ENCODE measurements around the gene SSTR5.

SSTR5 gene

DNA sequence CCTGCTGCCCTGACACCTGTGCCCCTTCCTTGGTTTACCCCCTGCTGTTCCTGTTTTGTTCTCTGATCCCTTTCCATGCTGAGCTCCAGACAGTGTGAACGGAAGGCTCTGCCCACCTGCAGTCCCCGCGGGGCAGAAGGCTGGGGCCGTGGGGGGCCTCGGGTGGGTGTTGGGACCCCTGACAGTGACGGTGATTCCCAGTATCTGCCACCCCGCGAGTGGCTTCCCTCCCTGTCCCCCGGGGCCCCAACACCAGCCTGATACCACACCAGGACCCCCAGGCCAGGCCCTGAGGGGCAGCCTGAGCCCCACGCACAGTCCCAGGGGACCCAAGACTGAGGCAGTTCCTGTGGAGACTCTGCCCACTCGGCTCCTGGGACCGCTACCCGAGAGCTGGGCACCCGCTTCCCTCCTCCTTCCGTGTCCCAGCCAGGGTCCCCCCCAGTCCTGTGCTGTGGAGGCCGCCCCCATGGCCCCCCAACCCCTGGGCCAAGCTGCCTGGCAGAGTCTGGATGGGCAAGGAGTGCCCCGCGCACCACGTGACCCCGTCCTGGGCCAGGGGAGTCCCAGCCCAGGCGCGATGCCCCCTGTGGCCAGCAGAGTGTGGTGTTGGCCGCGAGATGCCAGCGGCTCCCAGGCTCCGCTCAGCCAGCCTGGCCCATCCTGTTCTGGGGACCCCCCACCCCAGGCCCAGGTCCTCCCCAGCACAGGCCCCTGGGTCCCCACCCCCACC is 33.5 kb downstream of the SSTR5 start:
- peak; percentile 49; the same call in 2 of the 3 replicates for ATAC-seq (ENCODE audit: insufficient read depth, low read depth)
- DNase-seq: peak; percentile 40
- Histone ChIP-seq H3K4me2 (ENCODE audit: insufficient read depth, low read length) (no peak overlapping the region), H3K9ac (ENCODE audit: low read depth, low read length) (no peak overlapping the region), H4K20me1 (ENCODE audit: insufficient read depth, low read length) (peaks cover 2% of the 10 kb centered on the region), H3K4me1 (ENCODE audit: insufficient read depth, low read length) (peaks cover 3% of the 10 kb centered on the region), H3K4me3 (ENCODE audit: low read depth in 1 of 2, low read length in 2 of 2) (no peak overlapping the region), H3K27me3 (ENCODE audit: insufficient read depth, low read length, poor library complexity) (no peaks in the 10 kb centered on the region), H3K79me2 (ENCODE audit: insufficient read depth, low read length) (no peaks in the 10 kb centered on the region), H3K9me3 (ENCODE audit: insufficient read depth, low read length, severe bottlenecking) (no peaks in the 10 kb centered on the region), H3K27ac (ENCODE audit: low read length) (no peak overlapping the region), H3K36me3 (ENCODE audit: insufficient read depth, low read length) (no peaks in the 10 kb centered on the region), H2AFZ (ENCODE audit: low read depth, low read length) (no peak overlapping the region)
- peak; percentile 79 for TF ChIP-seq CTCF (IDR thresholded peaks at IDR 0.05; ENCODE audit: borderline replicate concordance, extremely low read depth, low read length, poor library complexity, severe bottlenecking)
- TF ChIP-seq EZH2 (IDR thresholded peaks at IDR 0.05; ENCODE audit: borderline replicate concordance, low read depth, low read length, severe bottlenecking): no peak

DNA sequence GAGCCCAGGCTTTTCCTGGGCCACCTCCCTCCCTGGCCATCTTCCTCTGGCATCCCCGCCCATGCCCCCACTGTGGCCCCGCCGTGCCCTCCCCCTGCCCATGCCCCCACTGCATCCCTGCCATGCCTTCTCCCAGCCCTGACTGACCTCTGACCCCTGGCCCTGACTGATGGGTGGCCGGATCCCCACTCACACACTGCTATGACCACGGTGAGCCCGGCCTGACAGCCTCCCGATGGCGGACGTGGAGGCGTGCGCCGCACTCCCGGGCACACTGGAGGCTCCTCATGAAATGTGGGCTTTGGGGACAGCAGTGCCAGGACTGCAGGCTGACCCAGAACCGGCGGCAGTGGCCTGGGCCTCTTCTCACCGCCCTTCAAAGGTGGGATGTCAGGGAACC is 34.1 kb downstream of the SSTR5 start:
- no peak overlapping the region for H3K4me2 ChIP-seq (ENCODE audit: insufficient read depth, low read length)
- ATAC-seq (ENCODE audit: insufficient read depth, low read depth): no peak

GRCh38 chr16:1107141-1107540 is 34.6 kb downstream of the SSTR5 start:
- Histone ChIP-seq H2AFZ (ENCODE audit: low read depth, low read length) (no peak overlapping the region), H3K79me2 (ENCODE audit: insufficient read depth, low read length) (no peaks in the 10 kb centered on the region), H3K4me3 (ENCODE audit: low read depth in 1 of 2, low read length in 2 of 2) (no peak overlapping the region), H3K27ac (ENCODE audit: low read length) (no peak overlapping the region), H3K4me1 (ENCODE audit: insufficient read depth, low read length) (peaks cover 3% of the 10 kb centered on the region), H3K9ac (ENCODE audit: low read depth, low read length) (no peak overlapping the region), H3K27me3 (ENCODE audit: insufficient read depth, low read length, poor library complexity) (no peaks in the 10 kb centered on the region), H3K4me2 (ENCODE audit: insufficient read depth, low read length) (no peak overlapping the region), H3K36me3 (ENCODE audit: insufficient read depth, low read length) (no peaks in the 10 kb centered on the region), H4K20me1 (ENCODE audit: insufficient read depth, low read length) (peaks cover 2% of the 10 kb centered on the region; the same call in 1 of the 2 replicates), H3K9me3 (ENCODE audit: insufficient read depth, low read length, severe bottlenecking) (no peaks in the 10 kb centered on the region)
- ATAC-seq (ENCODE audit: insufficient read depth, low read depth): no peak
- no peak for DNase-seq
- TF ChIP-seq EZH2 (IDR thresholded peaks at IDR 0.05; ENCODE audit: borderline replicate concordance, low read depth, low read length, severe bottlenecking) (no peak), CTCF (IDR thresholded peaks at IDR 0.05; ENCODE audit: borderline replicate concordance, extremely low read depth, low read length, poor library complexity, severe bottlenecking) (no peak)

More for the DNA sequence above, 34.1 kb downstream of the SSTR5 start:
- H3K9me3 ChIP-seq (ENCODE audit: insufficient read depth, low read length, severe bottlenecking): no peaks in the 10 kb centered on the region
- H3K27ac ChIP-seq (ENCODE audit: low read length): no peak overlapping the region
- no peak overlapping the region for H2AFZ ChIP-seq (ENCODE audit: low read depth, low read length)
- DNase-seq: no peak
- no peaks in the 10 kb centered on the region for H3K36me3 ChIP-seq (ENCODE audit: insufficient read depth, low read length)
- H3K4me3 ChIP-seq (ENCODE audit: low read depth in 1 of 2, low read length in 2 of 2): no peak overlapping the region
- peaks cover 2% of the 10 kb centered on the region for H4K20me1 ChIP-seq (ENCODE audit: insufficient read depth, low read length)
- H3K4me1 ChIP-seq (ENCODE audit: insufficient read depth, low read length): peaks cover 3% of the 10 kb centered on the region
- no peak overlapping the region for H3K9ac ChIP-seq (ENCODE audit: low read depth, low read length)
- no peaks in the 10 kb centered on the region for H3K27me3 ChIP-seq (ENCODE audit: insufficient read depth, low read length, poor library complexity)
- no peaks in the 10 kb centered on the region for H3K79me2 ChIP-seq (ENCODE audit: insufficient read depth, low read length)
- TF ChIP-seq CTCF (IDR thresholded peaks at IDR 0.05; ENCODE audit: borderline replicate concordance, extremely low read depth, low read length, poor library complexity, severe bottlenecking): no peak
- no peak for TF ChIP-seq EZH2 (IDR thresholded peaks at IDR 0.05; ENCODE audit: borderline replicate concordance, low read depth, low read length, severe bottlenecking)

Measured in DND-41 (cell line).